HepG2 (cell line): ENCODE measurements around the gene LHX5.

Experiments
- GABPB1 ChIP-seq: IDR thresholded peaks from 2 replicates; pipeline ENCODE4 v1.6.1; 2016; ENCODE audit warnings: mild to moderate bottlenecking, missing genetic modification reagents, moderate library complexity, missing compliant biosample characterization
- GPBP1L1 ChIP-seq: sonication (generic); formaldehyde crosslinking; IDR thresholded peaks from 2 replicates; pipeline ENCODE4 v1.5.0; 2020; ENCODE audit warnings: mild to moderate bottlenecking, missing genetic modification reagents
- ZNF713 ChIP-seq: sonication (generic); formaldehyde crosslinking; IDR thresholded peaks from 2 replicates; pipeline ENCODE4 v1.4.0; 2020; ENCODE audit warnings: mild to moderate bottlenecking, missing genetic modification reagents
- TF ChIP-seq, protein P1 (sequence below): IDR thresholded peaks from 2 replicates; pipeline ENCODE4 v1.6.1; 2016; ENCODE audit warnings: missing compliant biosample characterization, missing genetic modification reagents, borderline replicate concordance
- TF ChIP-seq, protein P2 (sequence below): sonication (generic); formaldehyde crosslinking; IDR thresholded peaks from 2 replicates; pipeline ENCODE4 v1.5.1; 2020; ENCODE audit warnings: missing genetic modification reagents, mild to moderate bottlenecking, borderline replicate concordance

DNA sequence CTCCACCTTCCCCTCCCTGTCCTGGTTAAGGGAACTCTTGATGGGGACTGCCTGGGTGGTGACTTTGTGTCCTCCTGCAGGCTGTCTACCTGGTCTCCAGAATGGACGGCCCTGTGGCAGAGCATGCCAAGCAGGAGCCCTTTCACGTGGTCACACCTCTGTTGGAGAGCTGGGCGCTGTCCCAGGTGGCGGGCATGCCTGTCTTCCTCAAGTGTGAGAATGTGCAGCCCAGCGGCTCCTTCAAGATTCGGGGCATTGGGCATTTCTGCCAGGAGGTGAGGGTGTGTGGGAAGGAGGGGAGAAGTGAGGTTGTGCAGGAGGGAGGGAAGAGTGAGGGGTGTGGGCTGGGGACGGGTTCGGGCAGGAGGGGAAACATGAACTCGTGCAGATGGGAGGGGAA, 43.8 kb downstream of the LHX5 start:
- no peak for TF ChIP-seq GABPB1 (CRISPR knock-in tag)
- TF ChIP-seq, protein P1, sequence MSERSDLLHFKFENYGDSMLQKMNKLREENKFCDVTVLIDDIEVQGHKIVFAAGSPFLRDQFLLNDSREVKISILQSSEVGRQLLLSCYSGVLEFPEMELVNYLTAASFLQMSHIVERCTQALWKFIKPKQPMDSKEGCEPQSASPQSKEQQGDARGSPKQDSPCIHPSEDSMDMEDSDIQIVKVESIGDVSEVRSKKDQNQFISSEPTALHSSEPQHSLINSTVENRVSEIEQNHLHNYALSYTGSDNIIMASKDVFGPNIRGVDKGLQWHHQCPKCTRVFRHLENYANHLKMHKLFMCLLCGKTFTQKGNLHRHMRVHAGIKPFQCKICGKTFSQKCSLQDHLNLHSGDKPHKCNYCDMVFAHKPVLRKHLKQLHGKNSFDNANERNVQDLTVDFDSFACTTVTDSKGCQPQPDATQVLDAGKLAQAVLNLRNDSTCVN (CRISPR knock-in tag): no peak
- TF ChIP-seq, protein P2, sequence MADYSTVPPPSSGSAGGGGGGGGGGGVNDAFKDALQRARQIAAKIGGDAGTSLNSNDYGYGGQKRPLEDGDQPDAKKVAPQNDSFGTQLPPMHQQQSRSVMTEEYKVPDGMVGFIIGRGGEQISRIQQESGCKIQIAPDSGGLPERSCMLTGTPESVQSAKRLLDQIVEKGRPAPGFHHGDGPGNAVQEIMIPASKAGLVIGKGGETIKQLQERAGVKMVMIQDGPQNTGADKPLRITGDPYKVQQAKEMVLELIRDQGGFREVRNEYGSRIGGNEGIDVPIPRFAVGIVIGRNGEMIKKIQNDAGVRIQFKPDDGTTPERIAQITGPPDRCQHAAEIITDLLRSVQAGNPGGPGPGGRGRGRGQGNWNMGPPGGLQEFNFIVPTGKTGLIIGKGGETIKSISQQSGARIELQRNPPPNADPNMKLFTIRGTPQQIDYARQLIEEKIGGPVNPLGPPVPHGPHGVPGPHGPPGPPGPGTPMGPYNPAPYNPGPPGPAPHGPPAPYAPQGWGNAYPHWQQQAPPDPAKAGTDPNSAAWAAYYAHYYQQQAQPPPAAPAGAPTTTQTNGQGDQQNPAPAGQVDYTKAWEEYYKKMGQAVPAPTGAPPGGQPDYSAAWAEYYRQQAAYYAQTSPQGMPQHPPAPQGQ (CRISPR knock-in tag): no peak
- no peak for TF ChIP-seq GPBP1L1
- TF ChIP-seq ZNF713: no peak
